Stimulated activated CD4-positive, alpha-beta T cell treated with anti-CD3 and anti-CD28 coated beads, Interleukin-4, amount 100 ng/mL, for 4 hours (primary cell): ENCODE results near the gene BPHL.
"Not testable (repeated sequence)": the region's sequence is repeated elsewhere in the genome, so short reads cannot be mapped to it uniquely, and the experiment has no call there.

Experiments
- DNase-seq, 2 experiments: peaks; one replicate each; pipeline ENCODE4 v3.0.0-alpha.2; 2020

BPHL gene

DNA sequence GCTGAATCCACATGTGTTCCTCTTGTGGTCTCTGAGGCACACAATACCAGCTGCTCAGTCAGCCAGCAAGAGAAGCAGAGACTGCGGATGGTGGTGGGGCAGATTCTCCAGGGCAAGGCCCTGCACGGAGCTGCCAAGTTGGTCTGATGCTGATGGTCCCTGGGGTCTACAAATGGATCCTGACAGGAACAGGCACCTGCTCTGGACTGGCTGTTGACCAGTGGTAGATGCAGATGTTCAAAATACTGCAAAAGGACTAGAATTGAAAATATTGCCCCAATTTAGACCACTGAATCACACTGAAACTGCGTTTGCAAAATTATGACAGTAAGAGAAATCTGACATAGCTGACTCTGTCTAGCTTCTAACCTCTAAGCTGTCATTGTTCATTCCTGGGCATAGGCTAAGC lies 68.5 kb downstream of the BPHL start:
- no peak for DNase-seq

- no peak for DNase-seq
Observed at GRCh38 chr6:3188262-3188661, 69.8 kb downstream of the BPHL start.

GRCh38 chr6:3189192-3189591 lies 70.7 kb downstream of the BPHL start:
- not testable (repeated sequence) for DNase-seq

DNA sequence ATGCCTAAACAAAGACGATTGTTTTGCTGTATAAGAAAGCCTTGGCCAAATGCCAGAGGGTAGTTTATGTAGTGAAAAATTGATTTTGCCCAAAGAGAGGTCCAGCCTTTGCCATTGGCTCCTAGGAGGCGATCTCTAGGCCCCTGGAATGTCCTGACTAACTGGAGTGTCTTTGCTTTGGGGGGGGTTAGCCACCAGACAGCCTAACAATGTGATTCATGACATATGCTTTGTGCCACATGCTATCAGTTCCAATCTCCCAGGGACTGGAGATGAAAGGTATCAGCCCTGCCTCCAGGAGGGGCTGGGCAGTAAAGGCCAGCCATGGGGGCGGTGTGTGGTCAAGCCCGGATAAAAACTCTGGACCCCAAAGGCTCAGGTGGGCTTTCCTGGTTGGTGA lies 71.5 kb downstream of the BPHL start:
- DNase-seq: no peak

DNA sequence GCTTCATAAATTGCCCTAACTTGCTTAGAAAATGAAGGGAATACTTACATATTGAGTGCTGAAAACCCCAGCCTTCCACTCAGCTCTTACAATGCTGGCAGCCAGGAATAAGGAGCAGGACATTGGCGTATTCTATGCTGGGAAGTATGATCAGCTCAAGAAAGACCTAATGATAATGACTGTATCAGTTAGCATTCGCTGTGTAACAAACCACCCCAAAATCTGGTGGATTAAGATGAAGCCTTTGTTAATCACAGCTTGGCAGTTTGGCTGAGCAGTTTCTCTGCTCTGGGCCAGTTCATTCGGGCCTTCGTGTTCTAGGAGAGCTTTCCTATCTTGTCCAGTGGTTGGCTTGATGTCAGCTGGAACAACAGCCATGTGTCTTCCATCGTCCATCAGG lies 72.3 kb downstream of the BPHL start:
- DNase-seq: no peak

DNA sequence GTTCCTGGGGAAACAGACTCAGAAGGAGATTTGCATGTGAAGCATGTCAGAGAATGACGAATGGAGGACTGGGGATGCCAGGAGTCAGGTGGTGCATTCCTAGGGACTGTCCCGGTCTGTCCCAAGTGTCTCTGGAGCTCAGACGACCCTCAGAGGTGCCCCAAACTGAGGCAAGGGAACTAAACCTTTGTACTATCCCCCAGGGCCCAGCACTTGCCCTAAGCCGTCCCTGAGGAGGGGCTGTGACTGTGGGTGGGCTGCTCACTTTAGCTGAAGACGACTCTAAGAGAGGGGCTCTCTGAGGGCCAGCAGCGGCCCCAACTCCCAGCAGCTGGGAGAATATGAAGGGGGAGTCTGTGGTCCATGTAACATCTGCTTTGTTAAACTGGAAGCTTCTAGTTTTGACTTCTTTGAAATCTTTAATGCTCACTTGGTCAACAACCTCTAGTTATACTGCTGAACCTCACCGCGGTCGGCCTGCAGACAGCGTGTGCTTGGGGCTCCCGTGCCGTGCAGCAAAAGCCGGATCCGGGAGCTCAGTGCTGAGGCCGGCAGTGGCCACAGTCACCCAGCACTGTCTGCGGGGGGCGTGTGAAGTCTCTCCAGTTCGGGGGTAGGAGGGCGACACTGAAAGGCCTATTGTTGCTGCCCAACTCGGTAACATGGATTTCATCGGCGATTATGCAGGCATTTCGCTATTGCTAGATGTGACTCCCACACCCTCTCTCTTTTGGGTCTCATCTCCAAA lies 74.8 kb downstream of the BPHL start:
- no peak for DNase-seq

DNA sequence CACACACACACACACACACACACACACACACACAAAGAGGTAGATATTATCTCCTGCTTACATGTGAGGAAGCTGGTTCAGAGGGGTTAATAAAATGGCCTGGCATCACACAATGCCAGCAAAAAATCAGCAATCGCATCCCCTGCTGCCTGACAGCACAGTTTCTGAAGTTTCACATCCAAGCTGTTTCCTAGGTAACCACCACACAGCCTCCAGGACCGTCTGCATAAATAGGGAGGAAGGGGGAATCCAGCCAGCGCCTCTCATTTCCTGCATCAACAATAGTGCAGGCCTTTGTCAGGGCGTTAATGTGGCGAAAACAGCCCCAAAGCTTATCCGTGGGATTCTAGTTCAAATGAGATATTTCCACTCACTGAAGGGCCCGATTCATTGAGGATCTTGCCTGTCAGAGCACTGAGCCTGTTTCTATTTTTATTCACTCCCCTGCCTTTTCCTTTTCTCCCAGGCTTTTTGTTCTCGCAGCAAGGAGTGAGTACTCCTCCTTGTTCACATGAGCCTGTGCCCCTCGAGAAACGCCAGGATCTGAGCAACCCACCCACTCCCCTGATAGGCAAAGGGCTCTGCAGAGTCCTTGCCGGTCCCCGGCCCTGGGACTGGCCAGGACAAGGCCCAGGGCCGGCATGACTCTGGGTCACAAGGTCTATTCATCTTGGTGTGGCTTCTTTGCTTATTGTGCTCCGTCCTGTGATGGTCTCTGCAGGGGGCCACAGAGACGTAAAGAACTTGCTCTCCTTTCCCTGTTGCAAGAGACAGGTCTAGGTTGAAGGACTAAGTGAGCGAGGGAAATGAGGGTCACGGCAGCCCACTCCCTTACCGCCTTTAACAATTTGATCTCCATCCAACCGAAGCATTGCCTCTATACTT lies 76.3 kb downstream of the BPHL start:
- no peak for DNase-seq

- no peak for DNase-seq
Observed at GRCh38 chr6:3195420-3195694, 76.8 kb downstream of the BPHL start.

DNA sequence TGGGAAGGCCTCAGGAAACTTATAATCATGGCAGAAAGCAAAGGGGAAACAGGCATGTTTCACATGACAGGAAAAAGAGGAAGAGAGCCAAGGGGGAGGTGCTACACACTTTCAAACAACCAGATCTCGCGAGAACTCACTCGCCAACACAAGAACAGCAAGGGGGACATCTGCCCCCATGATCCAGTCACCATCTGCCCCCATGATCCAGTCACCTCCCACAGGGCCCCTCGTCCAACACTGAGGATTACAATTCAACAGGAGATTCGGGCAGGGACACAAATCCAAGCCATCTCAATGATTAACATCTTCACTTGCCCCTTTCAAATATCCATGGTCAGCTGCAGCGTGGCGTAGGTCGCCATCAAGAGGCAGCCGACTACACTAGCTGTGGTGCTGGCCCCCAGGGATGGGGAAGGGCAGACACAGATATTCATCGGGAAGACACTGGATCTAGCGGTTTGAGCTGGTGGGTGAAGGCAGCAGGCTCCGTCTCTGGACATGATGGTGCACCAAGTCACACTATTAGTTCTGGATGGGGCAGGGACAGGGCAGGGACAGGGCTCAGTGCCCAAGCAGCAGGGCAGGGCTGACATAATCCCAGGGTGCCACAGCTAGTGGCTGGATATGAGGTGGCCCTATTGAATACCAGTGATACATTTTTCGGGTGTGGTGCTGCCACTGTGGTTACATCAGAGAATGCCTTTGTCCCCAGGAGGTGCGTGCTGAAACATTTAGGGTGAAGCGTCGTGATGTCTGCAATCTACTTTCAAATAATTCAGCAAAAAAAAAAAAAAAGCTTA lies 77.4 kb downstream of the BPHL start:
- no peak for DNase-seq

DNA sequence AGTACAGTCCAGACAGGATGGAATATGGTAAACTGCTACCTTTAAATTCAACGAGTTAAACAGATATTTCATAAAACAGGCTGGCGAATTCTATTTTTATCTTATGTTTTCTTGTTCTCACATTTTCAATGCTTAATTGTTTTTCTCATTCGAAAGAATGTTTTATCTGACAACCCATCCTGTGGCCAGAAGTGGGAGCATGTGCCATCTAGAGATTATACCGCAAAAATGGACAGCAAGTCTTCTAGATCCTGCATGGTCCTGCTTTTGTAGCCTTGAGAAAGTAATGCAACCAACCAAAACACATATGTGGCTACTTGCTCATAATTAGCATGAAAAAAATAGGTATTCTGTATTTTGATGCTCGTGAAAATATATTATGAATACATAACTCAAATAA lies 78.3 kb downstream of the BPHL start:
- no peak for DNase-seq

- DNase-seq: not testable (repeated sequence)
Observed at GRCh38 chr6:3197734-3198133, 79.2 kb downstream of the BPHL start.

- no peak for DNase-seq
Observed at GRCh38 chr6:3199382-3199781, 80.9 kb downstream of the BPHL start.

- DNase-seq: no peak
Observed at GRCh38 chr6:3200682-3201081, 82.2 kb downstream of the BPHL start.

DNA sequence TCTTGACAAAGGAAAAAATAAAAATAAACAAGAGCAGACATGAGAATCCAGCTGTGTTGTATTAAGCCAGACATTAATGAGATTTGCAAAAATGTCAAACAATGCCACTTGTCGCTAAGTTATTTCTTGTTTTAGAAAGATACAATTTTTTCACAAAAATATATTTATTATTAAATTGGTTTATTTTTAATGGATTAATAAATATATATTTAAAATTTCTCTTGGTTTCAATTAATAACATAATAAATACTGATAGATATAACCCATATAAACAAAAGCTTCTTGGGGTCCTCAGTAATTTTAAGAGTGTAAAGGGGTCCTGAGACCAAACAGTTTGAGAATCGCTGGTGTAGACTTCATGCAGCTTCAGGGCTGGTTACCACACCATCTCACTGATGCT lies 82.9 kb downstream of the BPHL start:
- no peak for DNase-seq
